Bone marrow (tissue), 2 donors: Measurements from ENCODE around the gene RAET1L.
A peak's percentile ranks its signal among the peaks of the same experiment; 100 is the strongest.
"Not testable (repeated sequence)": the region's sequence is repeated elsewhere in the genome, so short reads cannot be mapped to it uniquely, and the experiment has no call there.

ENCODE experiments used
- DNase-seq, 2 donors: peaks; one replicate each; lab custom pipeline; 2025; lab: John Stamatoyannopoulos, UW

Gene RAET1L

GRCh38 chr6:150016324-150017185 lies 8.8 kb downstream of the RAET1L start:
- DNase-seq, result peak in 1 of 2 donors; percentile 43

- DNase-seq, result not testable (repeated sequence)
These were observed 9.9 kb downstream of the RAET1L start for GRCh38 chr6:150015281-150016001.

GRCh38 chr6:150014623-150015280 lies 10.6 kb downstream of the RAET1L start:
- not testable (repeated sequence) for DNase-seq

GRCh38 chr6:150013785-150014622 lies 11.3 kb downstream of the RAET1L start:
- DNase-seq, result not testable (repeated sequence)

GRCh38 chr6:150012846-150013784 lies 12.2 kb downstream of the RAET1L start:
- not testable (repeated sequence) for DNase-seq

- DNase-seq, result no peak
These were observed 16.7 kb downstream of the RAET1L start for GRCh38 chr6:150008588-150008987.

- DNase-seq, result no peak
These were observed 18.3 kb downstream of the RAET1L start for GRCh38 chr6:150006961-150007464.

- no peak for DNase-seq
These were observed 19.3 kb downstream of the RAET1L start for GRCh38 chr6:150005761-150006651.

- peak; percentile 62 to 65 for DNase-seq
These were observed 20.3 kb downstream of the RAET1L start for GRCh38 chr6:150004783-150005717.

GRCh38 chr6:150004101-150004782 lies 21.1 kb downstream of the RAET1L start:
- DNase-seq, result no peak

- DNase-seq, result not testable (repeated sequence)
These were observed 21.7 kb downstream of the RAET1L start for GRCh38 chr6:150003599-150003998.

- DNase-seq, result no peak
These were observed 22.6 kb downstream of the RAET1L start for GRCh38 chr6:150002710-150003109.

- DNase-seq, result no peak
These were observed 23.9 kb downstream of the RAET1L start for GRCh38 chr6:150001295-150002008.

- no peak for DNase-seq
These were observed 25.7 kb downstream of the RAET1L start for GRCh38 chr6:149999636-150000035.

GRCh38 chr6:149995971-149996370 lies 29.4 kb downstream of the RAET1L start:
- no peak for DNase-seq

- DNase-seq, result no peak
These were observed 30.0 kb downstream of the RAET1L start for GRCh38 chr6:149995235-149995750.

GRCh38 chr6:149991838-149992237 lies 33.5 kb downstream of the RAET1L start:
- no peak for DNase-seq
